HG02970 (cell line): ENCODE data around the gene RMRP.

Source experiments
- ATAC-seq: cut with Tn5 transposase; IDR thresholded peaks from one replicate; pipeline ENCODE4 v1.9.1; 2021; ENCODE audit warnings: mild to moderate bottlenecking, moderate library complexity, moderate number of reproducible peaks; ENCODE audit not compliant: unreplicated experiment, low FRiP score

Gene RMRP

GRCh38 chr9:35687972-35688557 is 30.2 kb upstream of the RMRP start:
- ATAC-seq, result no peak

- no peak for ATAC-seq
Measured at GRCh38 chr9:35687306-35687705, 29.5 kb upstream of the RMRP start.

GRCh38 chr9:35686222-35687203 is 28.7 kb upstream of the RMRP start:
- no peak for ATAC-seq

- no peak for ATAC-seq
Measured at GRCh38 chr9:35685506-35685905, 27.7 kb upstream of the RMRP start.

- no peak for ATAC-seq
Measured at GRCh38 chr9:35684921-35685320, 27.1 kb upstream of the RMRP start.

GRCh38 chr9:35683323-35683722 is 25.5 kb upstream of the RMRP start:
- no peak for ATAC-seq

GRCh38 chr9:35682520-35683315 is 24.9 kb upstream of the RMRP start:
- ATAC-seq, result no peak

GRCh38 chr9:35682051-35682450 is 24.2 kb upstream of the RMRP start:
- ATAC-seq, result no peak

- ATAC-seq, result no peak
Measured at GRCh38 chr9:35681341-35682002, 23.7 kb upstream of the RMRP start.

GRCh38 chr9:35680331-35681105 is 22.7 kb upstream of the RMRP start:
- ATAC-seq, result no peak

- ATAC-seq, result no peak
Measured at GRCh38 chr9:35679766-35680330, 22.0 kb upstream of the RMRP start.

GRCh38 chr9:35679091-35679490 is 21.3 kb upstream of the RMRP start:
- no peak for ATAC-seq

GRCh38 chr9:35675732-35676392 is 18.0 kb upstream of the RMRP start:
- no peak for ATAC-seq

GRCh38 chr9:35675204-35675603 is 17.4 kb upstream of the RMRP start:
- no peak for ATAC-seq

- ATAC-seq, result no peak
Measured at GRCh38 chr9:35674025-35674361, 16.2 kb upstream of the RMRP start.

- ATAC-seq, result no peak
Measured at GRCh38 chr9:35673132-35674024, 15.6 kb upstream of the RMRP start, which contains the start of gene CA9. TSS of gene CA9 (plus strand) at chr9:35673928. CDS start at chr9:35673960, 32 bp downstream.

- ATAC-seq, result no peak
Measured at GRCh38 chr9:35669331-35670145, 11.7 kb upstream of the RMRP start.
